ENCODE measurements around the gene NRP2.

- TF ChIP-seq ARNTL (CRISPR knock-in tag; IDR thresholded peaks at IDR 0.05; ENCODE audit: borderline replicate concordance, low read depth) (no peak), PATZ1 (CRISPR knock-in tag; IDR thresholded peaks at IDR 0.05; ENCODE audit: borderline replicate concordance) (no peak), TOX (CRISPR knock-in tag; IDR thresholded peaks at IDR 0.05; ENCODE audit: borderline replicate concordance) (no peak), ZFP3 (CRISPR knock-in tag; IDR thresholded peaks at IDR 0.05) (no peak), SNAI2 (CRISPR knock-in tag; IDR thresholded peaks at IDR 0.05) (no peak), ZNF565 (CRISPR knock-in tag; conservative IDR thresholded peaks at IDR 0.05; ENCODE audit: low read depth) (no peak), ZNF70 (CRISPR knock-in tag; IDR thresholded peaks at IDR 0.05) (no peak)
- TF ChIP-seq, protein P1, sequence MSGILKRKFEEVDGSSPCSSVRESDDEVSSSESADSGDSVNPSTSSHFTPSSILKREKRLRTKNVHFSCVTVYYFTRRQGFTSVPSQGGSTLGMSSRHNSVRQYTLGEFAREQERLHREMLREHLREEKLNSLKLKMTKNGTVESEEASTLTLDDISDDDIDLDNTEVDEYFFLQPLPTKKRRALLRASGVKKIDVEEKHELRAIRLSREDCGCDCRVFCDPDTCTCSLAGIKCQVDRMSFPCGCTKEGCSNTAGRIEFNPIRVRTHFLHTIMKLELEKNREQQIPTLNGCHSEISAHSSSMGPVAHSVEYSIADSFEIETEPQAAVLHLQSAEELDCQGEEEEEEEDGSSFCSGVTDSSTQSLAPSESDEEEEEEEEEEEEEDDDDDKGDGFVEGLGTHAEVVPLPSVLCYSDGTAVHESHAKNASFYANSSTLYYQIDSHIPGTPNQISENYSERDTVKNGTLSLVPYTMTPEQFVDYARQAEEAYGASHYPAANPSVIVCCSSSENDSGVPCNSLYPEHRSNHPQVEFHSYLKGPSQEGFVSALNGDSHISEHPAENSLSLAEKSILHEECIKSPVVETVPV (CRISPR knock-in tag; IDR thresholded peaks at IDR 0.05): no peak
- TF ChIP-seq, protein P2, sequence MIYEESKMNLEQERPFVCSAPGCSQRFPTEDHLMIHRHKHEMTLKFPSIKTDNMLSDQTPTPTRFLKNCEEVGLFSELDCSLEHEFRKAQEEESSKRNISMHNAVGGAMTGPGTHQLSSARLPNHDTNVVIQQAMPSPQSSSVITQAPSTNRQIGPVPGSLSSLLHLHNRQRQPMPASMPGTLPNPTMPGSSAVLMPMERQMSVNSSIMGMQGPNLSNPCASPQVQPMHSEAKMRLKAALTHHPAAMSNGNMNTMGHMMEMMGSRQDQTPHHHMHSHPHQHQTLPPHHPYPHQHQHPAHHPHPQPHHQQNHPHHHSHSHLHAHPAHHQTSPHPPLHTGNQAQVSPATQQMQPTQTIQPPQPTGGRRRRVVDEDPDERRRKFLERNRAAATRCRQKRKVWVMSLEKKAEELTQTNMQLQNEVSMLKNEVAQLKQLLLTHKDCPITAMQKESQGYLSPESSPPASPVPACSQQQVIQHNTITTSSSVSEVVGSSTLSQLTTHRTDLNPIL (CRISPR knock-in tag; IDR thresholded peaks at IDR 0.05; ENCODE audit: low read depth): no peak
- TF ChIP-seq, protein P3, sequence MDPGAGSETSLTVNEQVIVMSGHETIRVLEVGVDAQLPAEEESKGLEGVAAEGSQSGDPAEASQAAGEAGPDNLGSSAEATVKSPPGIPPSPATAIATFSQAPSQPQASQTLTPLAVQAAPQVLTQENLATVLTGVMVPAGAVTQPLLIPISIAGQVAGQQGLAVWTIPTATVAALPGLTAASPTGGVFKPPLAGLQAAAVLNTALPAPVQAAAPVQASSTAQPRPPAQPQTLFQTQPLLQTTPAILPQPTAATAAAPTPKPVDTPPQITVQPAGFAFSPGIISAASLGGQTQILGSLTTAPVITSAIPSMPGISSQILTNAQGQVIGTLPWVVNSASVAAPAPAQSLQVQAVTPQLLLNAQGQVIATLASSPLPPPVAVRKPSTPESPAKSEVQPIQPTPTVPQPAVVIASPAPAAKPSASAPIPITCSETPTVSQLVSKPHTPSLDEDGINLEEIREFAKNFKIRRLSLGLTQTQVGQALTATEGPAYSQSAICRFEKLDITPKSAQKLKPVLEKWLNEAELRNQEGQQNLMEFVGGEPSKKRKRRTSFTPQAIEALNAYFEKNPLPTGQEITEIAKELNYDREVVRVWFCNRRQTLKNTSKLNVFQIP (CRISPR knock-in tag; IDR thresholded peaks at IDR 0.05; ENCODE audit: borderline replicate concordance, low read depth): no peak
Measured at GRCh38 chr2:205681401-205682238, 681 bp upstream of the NRP2 start.
